Trophoblast cell (in vitro differentiated cells and primary cell): ENCODE results near the gene C11orf42.

ENCODE experiments used
- DNase-seq, 2 donors: peaks; one replicate each; pipeline ENCODE4 v3.0.0-alpha.2; 2016
- H2AFZ ChIP-seq: 2 replicates; pipeline ENCODE4 v1.6.1; 2013; ENCODE audit warnings: low read length, moderate library complexity, mild to moderate bottlenecking; ENCODE audit not compliant: insufficient read depth, poor library complexity
- H2AK5ac ChIP-seq: 2 replicates; pipeline ENCODE4 v1.6.1; 2013; ENCODE audit warnings: mild to moderate bottlenecking, low read length
- H2BK120ac ChIP-seq: 2 replicates; pipeline ENCODE4 v1.6.1; 2013; ENCODE audit warnings: low read length, mild to moderate bottlenecking, moderate library complexity; ENCODE audit not compliant: insufficient read depth, poor library complexity
- H2BK12ac ChIP-seq: 2 replicates; pipeline ENCODE4 v1.6.1; 2013; ENCODE audit warnings: mild to moderate bottlenecking, low read length, moderate library complexity
- H2BK5ac ChIP-seq: 2 replicates; pipeline ENCODE4 v1.6.1; 2013; ENCODE audit warnings: low read length, low read depth, moderate library complexity, mild to moderate bottlenecking; ENCODE audit not compliant: poor library complexity
- H3K14ac ChIP-seq: 2 replicates; pipeline ENCODE4 v1.6.1; 2013; ENCODE audit warnings: mild to moderate bottlenecking, low read length
- H3K18ac ChIP-seq: 2 replicates; pipeline ENCODE4 v1.6.1; 2013; ENCODE audit warnings: mild to moderate bottlenecking, low read length
- H3K23ac ChIP-seq: 2 replicates; pipeline ENCODE4 v1.6.1; 2013; ENCODE audit warnings: low read length
- H3K27ac ChIP-seq: 2 replicates; pipeline ENCODE4 v1.5.1; 2013; ENCODE audit warnings: low read depth, mild to moderate bottlenecking, inconsistent platforms, low read length, moderate library complexity
- H3K27me3 ChIP-seq: 2 replicates; pipeline ENCODE4 v1.6.1; 2013; ENCODE audit warnings: inconsistent platforms, mild to moderate bottlenecking, low read length, moderate library complexity; ENCODE audit not compliant: insufficient read depth
- H3K36me3 ChIP-seq, 2 experiments: 1 replicate in 1 of 2; 2 replicates in 1 of 2; pipeline ENCODE4 v1.6.1; 2013; ENCODE audit warnings: low read length in 2 of 2, mild to moderate bottlenecking in 2 of 2, moderate library complexity in 1 of 2; ENCODE audit not compliant: insufficient read depth in 2 of 2, control insufficient read depth in 1 of 2
- H3K4ac ChIP-seq: 2 replicates; pipeline ENCODE4 v1.6.1; 2013; ENCODE audit warnings: low read depth, mild to moderate bottlenecking, low read length, moderate library complexity
- H3K4me1 ChIP-seq, 2 experiments: 1 replicate in 1 of 2; 2 replicates in 1 of 2; pipeline ENCODE4 v1.6.1; 2013; ENCODE audit warnings: low read length in 2 of 2, mild to moderate bottlenecking in 2 of 2, moderate library complexity in 1 of 2; ENCODE audit not compliant: insufficient read depth in 2 of 2, control insufficient read depth in 1 of 2
- H3K4me2 ChIP-seq: 2 replicates; pipeline ENCODE4 v1.6.1; 2013; ENCODE audit warnings: inconsistent platforms, mild to moderate bottlenecking, low read length, moderate library complexity
- H3K4me3 ChIP-seq: 2 replicates; pipeline ENCODE4 v1.5.1; 2013; ENCODE audit warnings: mild to moderate bottlenecking, low read depth, low read length, inconsistent platforms
- H3K79me1 ChIP-seq: one replicate; pipeline ENCODE4 v1.6.1; 2013; ENCODE audit warnings: low read length
- H3K79me2 ChIP-seq: 2 replicates; pipeline ENCODE4 v1.6.1; 2013; ENCODE audit warnings: low read length, mild to moderate bottlenecking; ENCODE audit not compliant: control insufficient read depth, insufficient read depth, poor library complexity
- H3K9ac ChIP-seq: 2 replicates; pipeline ENCODE4 v1.6.1; 2013; ENCODE audit warnings: mild to moderate bottlenecking, low read length
- H3K9me3 ChIP-seq: 2 replicates; pipeline ENCODE4 v1.6.1; 2013; ENCODE audit warnings: low read depth, mild to moderate bottlenecking, control low read depth, inconsistent platforms, low read length; ENCODE audit not compliant: insufficient read depth
- H4K12ac ChIP-seq: 2 replicates; pipeline ENCODE4 v1.6.1; 2013; ENCODE audit warnings: low read depth, mild to moderate bottlenecking, low read length, moderate library complexity
- H4K8ac ChIP-seq: 2 replicates; pipeline ENCODE4 v1.6.1; 2013; ENCODE audit warnings: low read depth, mild to moderate bottlenecking, low read length, moderate library complexity
- H4K91ac ChIP-seq: one replicate; pipeline ENCODE4 v1.6.1; 2013; ENCODE audit warnings: low read depth, mild to moderate bottlenecking, low read length, moderate library complexity
- WGBS: extraction: QIAGEN DNeasy Blood & Tissue Kit; methylation state at CpG from one replicate; pipeline ENCODE4 v1.1.7; 2013; ENCODE audit warnings: missing lambda C conversion rate; ENCODE audit not compliant: insufficient read length, insufficient coverage; ENCODE audit errors: extremely low coverage; 5-methylcytosine and 5-hydroxymethylcytosine counted together

C11orf42 gene

GRCh38 chr11:6251120-6251733 is 45.9 kb downstream of the C11orf42 start:
- H2BK12ac ChIP-seq, result peak overlapping the region; percentile 3
- no peak overlapping the region for H2AK5ac ChIP-seq
- no peak overlapping the region for H4K12ac ChIP-seq
- peak overlapping the region; percentile 42 for H4K91ac ChIP-seq
- H2BK5ac ChIP-seq, result no peak overlapping the region
- H3K36me3 ChIP-seq, result no peaks in the 10 kb centered on the region
- H3K4me2 ChIP-seq, result no peak overlapping the region
- peak; percentile 70 to 85 for DNase-seq
- no peaks in the 10 kb centered on the region for H3K27me3 ChIP-seq
- H3K79me2 ChIP-seq, result no peaks in the 10 kb centered on the region
- no peak overlapping the region for H3K9ac ChIP-seq
- no peak overlapping the region for H3K23ac ChIP-seq
- H3K18ac ChIP-seq, result no peak overlapping the region
- no peak overlapping the region for H2AFZ ChIP-seq
- peaks cover 3 to 7% of the 10 kb centered on the region in 2 experiments for H3K4me1 ChIP-seq
- H3K9me3 ChIP-seq, result no peaks in the 10 kb centered on the region
- H3K79me1 ChIP-seq, result peaks cover 9% of the 10 kb centered on the region
- peak overlapping the region; percentile 3 for H3K27ac ChIP-seq
- no CpG with 5 or more reads among the region's 6 CpGs for WGBS
- no peak overlapping the region for H3K4me3 ChIP-seq
- no peak overlapping the region for H2BK120ac ChIP-seq
- H3K14ac ChIP-seq, result no peak overlapping the region
- H3K4ac ChIP-seq, result no peak overlapping the region
- H4K8ac ChIP-seq, result no peak overlapping the region

GRCh38 chr11:6251990-6252473 is 46.7 kb downstream of the C11orf42 start:
- Histone ChIP-seq H3K4me3 (no peak overlapping the region), H3K4me1 (peaks cover 3 to 8% of the 10 kb centered on the region in 2 experiments), H4K91ac (no peak overlapping the region), H3K18ac (no peak overlapping the region), H3K27me3 (no peaks in the 10 kb centered on the region), H3K4me2 (no peak overlapping the region), H3K79me2 (no peaks in the 10 kb centered on the region), H4K8ac (no peak overlapping the region), H2AFZ (no peak overlapping the region), H3K14ac (no peak overlapping the region), H3K4ac (no peak overlapping the region), H4K12ac (no peak overlapping the region), H3K9ac (no peak overlapping the region), H2BK12ac (no peak overlapping the region), H3K23ac (no peak overlapping the region), H3K79me1 (peaks cover 8% of the 10 kb centered on the region), H3K36me3 (no peaks in the 10 kb centered on the region), H2BK120ac (no peak overlapping the region), H3K27ac (no peak overlapping the region), H2AK5ac (no peak overlapping the region), H2BK5ac (no peak overlapping the region), H3K9me3 (no peaks in the 10 kb centered on the region)
- no CpG with 5 or more reads among the region's 6 CpGs for WGBS
- DNase-seq, result no peak

GRCh38 chr11:6253197-6253596 is 47.8 kb downstream of the C11orf42 start:
- no peak overlapping the region for H3K27ac ChIP-seq
- H2BK5ac ChIP-seq, result no peak overlapping the region
- DNase-seq, result no peak
- no peaks in the 10 kb centered on the region for H3K79me2 ChIP-seq
- no peak overlapping the region for H4K8ac ChIP-seq
- H3K4me1 ChIP-seq, result peaks cover 5 to 9% of the 10 kb centered on the region in 2 experiments
- H2AFZ ChIP-seq, result no peak overlapping the region
- H2BK12ac ChIP-seq, result no peak overlapping the region
- no peak overlapping the region for H4K91ac ChIP-seq
- no peak overlapping the region for H3K23ac ChIP-seq
- no peak overlapping the region for H3K18ac ChIP-seq
- H4K12ac ChIP-seq, result no peak overlapping the region
- no peak overlapping the region for H2BK120ac ChIP-seq
- H3K36me3 ChIP-seq, result no peaks in the 10 kb centered on the region
- H3K27me3 ChIP-seq, result no peaks in the 10 kb centered on the region
- no peak overlapping the region for H3K9ac ChIP-seq
- no peaks in the 10 kb centered on the region for H3K9me3 ChIP-seq
- no CpG with 5 or more reads among the region's 1 CpG for WGBS
- no peak overlapping the region for H3K4me2 ChIP-seq
- no peak overlapping the region for H3K14ac ChIP-seq
- H3K4me3 ChIP-seq, result no peak overlapping the region
- no peak overlapping the region for H2AK5ac ChIP-seq
- H3K4ac ChIP-seq, result no peak overlapping the region
- H3K79me1 ChIP-seq, result peaks cover 7% of the 10 kb centered on the region

GRCh38 chr11:6258141-6258540 is 52.8 kb downstream of the C11orf42 start:
- WGBS, result no CpG with 5 or more reads among the region's 3 CpGs
- Histone ChIP-seq H3K79me1 (peaks cover 15% of the 10 kb centered on the region), H3K23ac (no peak overlapping the region), H3K27ac (no peak overlapping the region), H3K4me1 (peaks cover 5 to 12% of the 10 kb centered on the region in 2 experiments), H3K14ac (no peak overlapping the region), H3K9ac (no peak overlapping the region), H2AK5ac (no peak overlapping the region), H2BK5ac (peak overlapping the region; percentile 42), H2BK12ac (no peak overlapping the region), H3K4me3 (no peak overlapping the region), H3K18ac (peak overlapping the region; percentile 43), H2BK120ac (peak overlapping the region; percentile 28), H2AFZ (no peak overlapping the region), H3K79me2 (peaks cover 11% of the 10 kb centered on the region), H4K8ac (no peak overlapping the region), H4K12ac (no peak overlapping the region), H3K27me3 (no peaks in the 10 kb centered on the region), H3K9me3 (no peaks in the 10 kb centered on the region), H3K36me3 (no peaks in the 10 kb centered on the region), H3K4me2 (peak overlapping the region; percentile 92), H3K4ac (no peak overlapping the region), H4K91ac (peak overlapping the region; percentile 32)
- no peak for DNase-seq
